PC-3 (cell line): ENCODE results near the gene MET. TPM values are rescaled to one million over a fixed set of nuclear protein-coding genes. Genes with fewer than 3 reads are reported as not detected.

ENCODE experiments used
- ATAC-seq: fragments of 200-7000 bp; cut with Tn5 transposase; 2 replicates; pipeline ENCODE4 v1.9.1; 2020; ENCODE audit warnings: mild to moderate bottlenecking, moderate library complexity
- BruUV-seq: library from RNA; stranded (reverse); fragments of 400-500 nt; replicated peaks from 2 replicates; lab custom pipeline; 2021; lab: Mats Ljungman, UMichigan
- CTCF ChIA-PET: fragments of 300-600 bp; sonication (Branson Sonifier 250); formaldehyde crosslinking; loops from one replicate; lab custom pipeline; 2022; ENCODE audit warnings: antibody characterized with exemption; lab: Charles Lee
- POLR2A ChIA-PET: fragments of 300-600 bp; sonication (Branson Sonifier 250); formaldehyde crosslinking; loops from one replicate; lab custom pipeline; 2022; ENCODE audit warnings: antibody characterized with exemption; ENCODE audit not compliant: unreplicated experiment; lab: Charles Lee
- DNase-seq: peaks from one replicate; pipeline ENCODE4 v3.0.0-alpha.2; 2015
- H2AFZ ChIP-seq: fragments of 300-600 bp; sonication (generic); 2 replicates; pipeline ENCODE4 v1.6.0; 2016; ENCODE audit warnings: antibody characterized with exemption, low read length
- H3F3A ChIP-seq: fragments of 300-600 bp; sonication (generic); one replicate; pipeline ENCODE4 v1.6.0; 2017; ENCODE audit warnings: antibody characterized with exemption, low read length, control low read depth, mild to moderate bottlenecking; ENCODE audit not compliant: unreplicated experiment
- H3K27ac ChIP-seq: fragments of 300-600 bp; sonication (generic); 2 replicates; pipeline ENCODE4 v1.5.1; 2016; ENCODE audit warnings: mild to moderate bottlenecking, low read length
- H3K27me3 ChIP-seq: fragments of 300-600 bp; sonication (generic); 2 replicates; pipeline ENCODE4 v1.6.1; 2016; ENCODE audit warnings: low read length, mixed read lengths
- H3K36me3 ChIP-seq: fragments of 300-600 bp; sonication (generic); 2 replicates; pipeline ENCODE4 v1.6.1; 2016; ENCODE audit warnings: low read depth, mixed run types, low read length, mixed read lengths
- H3K4me1 ChIP-seq: fragments of 300-600 bp; sonication (generic); 2 replicates; pipeline ENCODE4 v1.5.1; 2016; ENCODE audit warnings: low read length; ENCODE audit not compliant: insufficient read depth
- H3K4me2 ChIP-seq: fragments of 300-600 bp; sonication (generic); 2 replicates; pipeline ENCODE4 v1.6.0; 2016; ENCODE audit warnings: low read length
- H3K4me3 ChIP-seq: fragments of 300-600 bp; sonication (generic); 2 replicates; pipeline ENCODE4 v1.5.1; 2016; ENCODE audit warnings: mild to moderate bottlenecking, low read length, mixed read lengths
- H3K79me2 ChIP-seq: fragments of 300-600 bp; sonication (generic); 2 replicates; pipeline ENCODE4 v1.6.1; 2017; ENCODE audit warnings: low read length, mixed read lengths
- H3K9ac ChIP-seq: fragments of 300-600 bp; sonication (generic); 2 replicates; pipeline ENCODE4 v1.6.0; 2016; ENCODE audit warnings: mild to moderate bottlenecking, low read length
- H3K9me2 ChIP-seq: fragments of 300-600 bp; sonication (generic); replicated peaks from 2 replicates; pipeline ENCODE4 v1.6.1; 2016; ENCODE audit warnings: mixed run types, low read length, mixed read lengths
- H3K9me3 ChIP-seq: fragments of 300-600 bp; sonication (generic); 2 replicates; pipeline ENCODE4 v1.6.1; 2016; ENCODE audit warnings: low read length, mixed read lengths
- H4K20me1 ChIP-seq: fragments of 300-600 bp; sonication (generic); 2 replicates; pipeline ENCODE4 v1.6.1; 2016; ENCODE audit warnings: low read length, mixed read lengths
- EZH2 ChIP-seq: fragments of 300-600 bp; sonication (generic); IDR thresholded peaks from one replicate; pipeline ENCODE4 v1.6.1; 2017; ENCODE audit warnings: antibody characterized with exemption, mild to moderate bottlenecking, low read length; ENCODE audit not compliant: unreplicated experiment
- EZH2phosphoT487 ChIP-seq: fragments of 300-600 bp; sonication (generic); IDR thresholded peaks from 2 replicates; pipeline ENCODE4 v1.6.1; 2018; ENCODE audit warnings: mild to moderate bottlenecking, antibody characterized with exemption, low read length, borderline replicate concordance
- intact Hi-C: fragments of 100-400 bp; cut with micrococcal nuclease; formaldehyde crosslinking; loops from 2 replicates; pipeline ENCODE4 v1.9.0; 2023
- total RNA-seq: library from RNA; depleted of rRNA; stranded (reverse); fragments of >200 nt; gene quantifications from 2 replicates; pipeline ENCODE4 v1.2.3, GENCODE V29; 2014
- TF ChIP-seq, protein P1 (sequence below): fragments of 300-600 bp; sonication (generic); conservative IDR thresholded peaks from 2 replicates; pipeline ENCODE4 v1.5.1; 2017; ENCODE audit warnings: antibody characterized with exemption, low read depth, mild to moderate bottlenecking, low read length

Gene MET
- total RNA-seq, 1 experiment from 2014 or later = 118 TPM

DNA sequence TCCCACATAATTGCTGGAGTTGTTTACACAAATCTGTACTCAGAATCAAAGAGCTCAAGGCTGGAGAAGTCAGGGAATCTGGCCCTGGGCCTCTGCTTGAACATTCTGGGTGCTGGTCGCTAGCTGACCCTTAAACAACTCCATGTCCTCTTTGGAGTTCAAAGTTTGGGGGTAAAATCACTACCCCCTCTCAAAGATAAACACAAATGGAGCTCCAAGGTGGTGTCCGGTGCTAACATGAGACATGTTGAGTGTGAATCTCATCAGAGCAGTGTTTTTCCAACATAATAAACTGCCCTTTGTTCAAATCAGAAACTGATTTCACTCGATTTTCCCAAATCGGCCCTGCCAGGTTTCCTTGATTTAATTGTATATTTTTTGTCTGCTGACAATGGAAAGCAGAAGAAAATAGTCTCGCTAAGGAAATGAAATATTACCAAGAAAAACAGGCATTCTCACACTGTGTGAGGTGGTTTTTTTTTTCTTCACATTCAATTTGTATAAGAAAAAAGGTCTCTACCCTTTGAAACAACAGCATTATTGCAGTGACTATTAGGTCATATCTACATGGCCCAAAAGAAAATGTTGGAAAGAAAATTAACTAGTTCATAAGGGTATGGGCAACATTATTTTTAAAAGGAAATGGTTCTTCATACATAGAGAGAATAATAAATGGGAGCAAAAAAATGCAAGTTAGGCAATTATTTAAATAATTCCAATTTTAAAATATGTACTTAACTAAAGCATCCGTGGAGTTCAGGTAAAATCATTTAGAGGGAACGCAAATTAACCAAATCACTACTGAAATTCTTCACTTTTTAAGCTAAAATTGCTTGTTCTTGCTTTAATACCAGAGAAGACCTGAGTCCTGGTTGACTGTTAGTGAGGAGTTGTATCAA is 134.3 kb downstream of the MET start:
- DNase-seq = no peak
- intact Hi-C loops = loop anchor here (1.0 to 10.0 kb wide), 3 partner anchors 279 to 633 kb away; partner anchors contain the start of gene CAV1
- peaks cover 63% of the 10 kb centered on the region for H3K4me1 ChIP-seq
- no peaks in the 10 kb centered on the region for H3F3A ChIP-seq
- no peaks in the 10 kb centered on the region for H3K79me2 ChIP-seq
- H3K9ac ChIP-seq = no peak overlapping the region
- CTCF ChIA-PET = no interaction called here
- no peak overlapping the region for H3K4me3 ChIP-seq
- no peak for ATAC-seq
- no peak overlapping the region for H2AFZ ChIP-seq
- no peak overlapping the region for H3K4me2 ChIP-seq
- POLR2A ChIA-PET = no interaction called here
- H3K27ac ChIP-seq = no peak overlapping the region
- no TSS peak for BruUV-seq
- no peaks in the 10 kb centered on the region for H3K27me3 ChIP-seq
- no peaks in the 10 kb centered on the region for H3K9me3 ChIP-seq
- H4K20me1 ChIP-seq = no peaks in the 10 kb centered on the region
- H3K36me3 ChIP-seq = no peaks in the 10 kb centered on the region
- TF ChIP-seq EZH2 = no peak
- TF ChIP-seq, protein P1, sequence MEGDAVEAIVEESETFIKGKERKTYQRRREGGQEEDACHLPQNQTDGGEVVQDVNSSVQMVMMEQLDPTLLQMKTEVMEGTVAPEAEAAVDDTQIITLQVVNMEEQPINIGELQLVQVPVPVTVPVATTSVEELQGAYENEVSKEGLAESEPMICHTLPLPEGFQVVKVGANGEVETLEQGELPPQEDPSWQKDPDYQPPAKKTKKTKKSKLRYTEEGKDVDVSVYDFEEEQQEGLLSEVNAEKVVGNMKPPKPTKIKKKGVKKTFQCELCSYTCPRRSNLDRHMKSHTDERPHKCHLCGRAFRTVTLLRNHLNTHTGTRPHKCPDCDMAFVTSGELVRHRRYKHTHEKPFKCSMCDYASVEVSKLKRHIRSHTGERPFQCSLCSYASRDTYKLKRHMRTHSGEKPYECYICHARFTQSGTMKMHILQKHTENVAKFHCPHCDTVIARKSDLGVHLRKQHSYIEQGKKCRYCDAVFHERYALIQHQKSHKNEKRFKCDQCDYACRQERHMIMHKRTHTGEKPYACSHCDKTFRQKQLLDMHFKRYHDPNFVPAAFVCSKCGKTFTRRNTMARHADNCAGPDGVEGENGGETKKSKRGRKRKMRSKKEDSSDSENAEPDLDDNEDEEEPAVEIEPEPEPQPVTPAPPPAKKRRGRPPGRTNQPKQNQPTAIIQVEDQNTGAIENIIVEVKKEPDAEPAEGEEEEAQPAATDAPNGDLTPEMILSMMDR = no peak
- TF ChIP-seq EZH2phosphoT487 = no peak
- H3K9me2 ChIP-seq = no peaks in the 10 kb centered on the region

DNA sequence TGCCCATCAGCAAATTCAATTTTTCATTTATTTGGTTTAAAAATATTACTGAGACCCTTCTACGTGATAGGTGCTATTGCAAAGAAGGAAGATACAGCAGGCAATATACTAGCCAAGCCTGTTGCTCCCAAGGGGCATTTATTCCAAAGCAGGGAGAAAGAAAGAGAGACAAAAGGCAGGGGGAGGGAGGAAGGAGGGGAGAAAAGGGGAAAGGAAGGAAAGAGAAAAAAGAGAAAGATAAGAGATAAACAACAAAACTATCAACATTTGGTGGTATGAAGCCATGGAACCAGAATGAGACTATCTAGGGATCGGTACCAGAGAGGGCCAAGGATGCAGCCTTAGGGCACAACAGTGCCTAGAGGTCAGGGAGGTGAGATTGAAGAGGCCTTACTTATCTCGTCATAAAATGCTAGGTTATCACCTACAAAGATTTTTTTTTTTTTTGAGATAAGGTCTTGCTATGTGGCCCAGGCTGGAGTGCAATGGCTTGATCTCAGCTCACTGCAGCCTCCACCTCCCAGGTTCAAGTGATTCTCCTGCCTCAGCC is 135.1 kb downstream of the MET start:
- H2AFZ ChIP-seq = no peak overlapping the region
- H3K4me1 ChIP-seq = peaks cover 64% of the 10 kb centered on the region
- no peak overlapping the region for H3K4me3 ChIP-seq
- no peak overlapping the region for H3K4me2 ChIP-seq
- H4K20me1 ChIP-seq = no peaks in the 10 kb centered on the region
- intact Hi-C loops = loop anchor here (5.0 to 10.0 kb wide), 2 partner anchors 280 to 362 kb away; partner anchors contain the start of gene CAV1
- DNase-seq (no peak), ATAC-seq (no peak)
- POLR2A ChIA-PET = no interaction called here
- no TSS peak for BruUV-seq
- no peaks in the 10 kb centered on the region for H3F3A ChIP-seq
- H3K36me3 ChIP-seq = no peaks in the 10 kb centered on the region
- H3K27ac ChIP-seq = no peak overlapping the region
- no peaks in the 10 kb centered on the region for H3K9me3 ChIP-seq
- H3K9ac ChIP-seq = no peak overlapping the region
- no peak for TF ChIP-seq EZH2phosphoT487
- TF ChIP-seq EZH2 = no peak
- TF ChIP-seq, protein P1 = no peak
- CTCF ChIA-PET = interaction anchor here (1.1 kb wide), 1 partner anchor 216 kb away, joined by 9 read pairs; no protein-coding TSS in a partner anchor
- no peaks in the 10 kb centered on the region for H3K79me2 ChIP-seq
- no peaks in the 10 kb centered on the region for H3K9me2 ChIP-seq
- H3K27me3 ChIP-seq = no peaks in the 10 kb centered on the region
